ENCODE results near the gene STRC.
"Not testable (repeated sequence)": the region's sequence is repeated elsewhere in the genome, so short reads cannot be mapped to it uniquely, and the experiment has no call there.

Gene STRC

GRCh38 chr15:43618700-43619099 is at the start of gene STRC:
TSS of gene STRC (minus strand) at chr15:43618800. CDS start at chr15:43618722, 78 bp downstream.
- not testable (repeated sequence) for DNase-seq (ENCODE audit: low spot score)

GRCh38 chr15:43666177-43666576 is 47.6 kb upstream of the STRC start:
- not testable (repeated sequence) for DNase-seq (ENCODE audit: low spot score)

GRCh38 chr15:43663333-43663732 is 44.7 kb upstream of the STRC start:
- DNase-seq (ENCODE audit: low spot score) = not testable (repeated sequence)

GRCh38 chr15:43662293-43662692 is 43.7 kb upstream of the STRC start:
- not testable (repeated sequence) for DNase-seq (ENCODE audit: low spot score)

GRCh38 chr15:43659727-43660126 is 41.1 kb upstream of the STRC start:
- DNase-seq (ENCODE audit: low spot score) = not testable (repeated sequence)

- not testable (repeated sequence) for DNase-seq (ENCODE audit: low spot score)
These were observed 30.9 kb upstream of the STRC start for GRCh38 chr15:43649430-43649926.

- DNase-seq (ENCODE audit: low spot score) = no peak
These were observed 30.2 kb upstream of the STRC start, which contains the start of gene CATSPER2 for GRCh38 chr15:43648649-43649429. TSS of gene CATSPER2 (minus strand) at chr15:43648844. CDS start at chr15:43648061, 783 bp downstream.

GRCh38 chr15:43638464-43639204 is 20.0 kb upstream of the STRC start:
- DNase-seq (ENCODE audit: low spot score) = not testable (repeated sequence)

- not testable (repeated sequence) for DNase-seq (ENCODE audit: low spot score)
These were observed 8.3 kb upstream of the STRC start for GRCh38 chr15:43626937-43627336.

GRCh38 chr15:43625106-43625505 is 6.5 kb upstream of the STRC start:
- DNase-seq (ENCODE audit: low spot score) = no peak

GRCh38 chr15:43622068-43622799 is 3.6 kb upstream of the STRC start:
- peak; percentile 24 for DNase-seq (ENCODE audit: low spot score)

- not testable (repeated sequence) for DNase-seq (ENCODE audit: low spot score)
These were observed 850 bp downstream of the STRC start for GRCh38 chr15:43617750-43618149.

GRCh38 chr15:43602233-43602632 is 16.4 kb downstream of the STRC start:
- peak; percentile 4 for DNase-seq (ENCODE audit: low spot score)

- not testable (repeated sequence) for DNase-seq (ENCODE audit: low spot score)
These were observed 18.4 kb downstream of the STRC start for GRCh38 chr15:43600200-43600599.

GRCh38 chr15:43599131-43599530 is 19.5 kb downstream of the STRC start:
- not testable (repeated sequence) for DNase-seq (ENCODE audit: low spot score)

GRCh38 chr15:43593328-43594190 is 25.0 kb downstream of the STRC start, which contains the start of gene CKMT1B:
TSS of gene CKMT1B (plus strand) at chr15:43594027. CDS start at chr15:43594219, 192 bp downstream.
- not testable (repeated sequence) for DNase-seq (ENCODE audit: low spot score)

- DNase-seq (ENCODE audit: low spot score) = not testable (repeated sequence)
These were observed 25.8 kb downstream of the STRC start for GRCh38 chr15:43592841-43593240.

GRCh38 chr15:43589778-43590466 is 28.7 kb downstream of the STRC start, which contains the start of gene PPIP5K1:
TSS of gene PPIP5K1 (minus strand) at chr15:43590208. CDS start at chr15:43584504, 5,704 bp downstream.
- not testable (repeated sequence) for DNase-seq (ENCODE audit: low spot score)

GRCh38 chr15:43574607-43575006 is 44.0 kb downstream of the STRC start:
- not testable (repeated sequence) for DNase-seq (ENCODE audit: low spot score)

GRCh38 chr15:43566615-43567014 is 52.0 kb downstream of the STRC start:
- DNase-seq (ENCODE audit: low spot score) = not testable (repeated sequence)

All from SW480 (cell line).